Measurements from ENCODE around the gene LSM3. TPM values are rescaled to one million over a fixed set of nuclear protein-coding genes. Genes with fewer than 3 reads are reported as not detected.

The LSM3 gene
- total and polyA plus RNA-seq, 2 experiments from 2014 or later: 5.9 to 32.2 TPM

- Histone ChIP-seq H3K27ac (no peak overlapping the region), H3K4me3 (no peak overlapping the region), H3K4me1 (ENCODE audit: low read depth) (peaks cover 4% of the 10 kb centered on the region), H3K27me3 (no peaks in the 10 kb centered on the region), H3K36me3 (peaks cover 38% of the 10 kb centered on the region), H3K9me3 (ENCODE audit: low read depth) (no peaks in the 10 kb centered on the region)
- no peak for TF ChIP-seq CTCF (IDR thresholded peaks at IDR 0.05; ENCODE audit: low read depth, low read length)
- no peak for DNase-seq (ENCODE audit: low read depth in 1 of 2, low spot score in 1 of 2)
Measured at GRCh38 chr3:14154895-14155440, 23.6 kb upstream of the LSM3 start.

DNA sequence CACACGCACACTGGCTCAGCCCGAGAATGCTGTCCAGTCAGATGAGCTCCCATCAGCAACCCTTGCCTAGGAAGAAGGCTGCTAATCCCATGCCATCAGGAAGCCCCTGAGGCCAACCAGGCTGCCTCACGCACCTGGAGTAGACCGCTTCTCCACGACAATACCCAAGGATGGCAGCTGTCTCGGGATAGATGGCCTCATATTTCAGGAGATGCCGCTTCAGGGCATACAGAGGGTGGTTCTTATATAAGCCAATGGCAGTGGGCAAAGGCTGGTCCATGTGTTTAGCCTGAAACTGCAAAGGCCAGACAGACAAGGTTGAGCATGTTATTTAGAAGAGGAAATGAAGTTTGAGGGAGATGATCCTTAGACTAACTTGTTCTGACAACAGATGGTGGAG lies 22.4 kb upstream of the LSM3 start:
- no peak for TF ChIP-seq CTCF (IDR thresholded peaks at IDR 0.05; ENCODE audit: low read depth, low read length)
- Histone ChIP-seq H3K27me3 (no peaks in the 10 kb centered on the region), H3K36me3 (peaks cover 41% of the 10 kb centered on the region), H3K27ac (no peak overlapping the region), H3K4me1 (ENCODE audit: low read depth) (no peaks in the 10 kb centered on the region), H3K4me3 (no peak overlapping the region), H3K9me3 (ENCODE audit: low read depth) (no peaks in the 10 kb centered on the region)
- no peak for DNase-seq (ENCODE audit: low read depth in 1 of 2, low spot score in 1 of 2)

GRCh38 chr3:14156843-14157561 lies 21.6 kb upstream of the LSM3 start:
- TF ChIP-seq CTCF (IDR thresholded peaks at IDR 0.05; ENCODE audit: low read depth, low read length): no peak
- peaks cover 43% of the 10 kb centered on the region for H3K36me3 ChIP-seq

GRCh38 chr3:14157951-14158350 lies 20.7 kb upstream of the LSM3 start:
- peaks cover 49% of the 10 kb centered on the region for H3K36me3 ChIP-seq

More at GRCh38 chr3:14156843-14157561, 21.6 kb upstream of the LSM3 start:
- Histone ChIP-seq H3K27ac (no peak overlapping the region), H3K4me1 (ENCODE audit: low read depth) (no peaks in the 10 kb centered on the region), H3K27me3 (no peaks in the 10 kb centered on the region), H3K4me3 (no peak overlapping the region), H3K9me3 (ENCODE audit: low read depth) (no peaks in the 10 kb centered on the region)
- no peak for DNase-seq (ENCODE audit: low read depth in 1 of 2, low spot score in 1 of 2)

DNA sequence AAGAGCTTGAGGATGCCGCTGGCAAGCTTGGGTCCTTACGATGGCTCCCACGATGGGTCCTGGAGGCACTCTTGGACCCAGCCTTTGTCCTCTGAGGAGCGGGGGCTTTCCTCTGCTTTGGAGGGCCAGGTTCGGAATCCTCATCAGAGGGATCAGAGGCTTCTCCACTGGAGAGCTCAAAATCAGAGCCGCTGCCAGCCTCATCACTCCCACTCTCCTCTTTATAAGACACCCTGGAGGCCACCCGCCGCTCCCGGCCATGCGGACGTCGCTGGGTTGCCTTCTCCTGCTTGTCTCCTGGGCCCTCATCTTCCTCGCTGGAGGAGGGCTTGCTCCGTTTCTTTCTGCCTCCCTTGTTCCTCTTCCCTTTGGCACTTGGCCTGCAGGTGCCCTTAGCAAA lies 20.2 kb upstream of the LSM3 start:
- TF ChIP-seq CTCF (IDR thresholded peaks at IDR 0.05; ENCODE audit: low read depth, low read length): no peak
- no peaks in the 10 kb centered on the region for H3K4me1 ChIP-seq (ENCODE audit: low read depth)
- H3K27ac ChIP-seq: no peak overlapping the region
- peaks cover 52% of the 10 kb centered on the region for H3K36me3 ChIP-seq
- no peak overlapping the region for H3K4me3 ChIP-seq
- H3K27me3 ChIP-seq: no peaks in the 10 kb centered on the region
- no peak for DNase-seq (ENCODE audit: low read depth in 1 of 2, low spot score in 1 of 2)
- no peaks in the 10 kb centered on the region for H3K9me3 ChIP-seq (ENCODE audit: low read depth)

More at GRCh38 chr3:14157951-14158350, 20.7 kb upstream of the LSM3 start:
- Histone ChIP-seq H3K9me3 (ENCODE audit: low read depth) (no peaks in the 10 kb centered on the region), H3K4me3 (no peak overlapping the region), H3K4me1 (ENCODE audit: low read depth) (no peaks in the 10 kb centered on the region), H3K27ac (no peak overlapping the region), H3K27me3 (no peaks in the 10 kb centered on the region)
- TF ChIP-seq CTCF (IDR thresholded peaks at IDR 0.05; ENCODE audit: low read depth, low read length): no peak
- no peak for DNase-seq (ENCODE audit: low read depth in 1 of 2, low spot score in 1 of 2)

Data from cardiac muscle cell (in vitro differentiated cells and primary cell).